Panc1 (cell line): ENCODE results near the gene CENPH. TPM values are rescaled to one million over a fixed set of nuclear protein-coding genes. Genes with fewer than 3 reads are reported as not detected.
A peak's percentile ranks its signal among the peaks of the same experiment; 100 is the strongest.
"Not testable (repeated sequence)": the region's sequence is repeated elsewhere in the genome, so short reads cannot be mapped to it uniquely, and the experiment has no call there.

Source experiments
- ATAC-seq: fragments of 200-7000 bp; cut with Tn5 transposase; 2 replicates; pipeline ENCODE4 v1.9.1; 2020; ENCODE audit warnings: mild to moderate bottlenecking, moderate library complexity
- BruUV-seq: library from RNA; stranded (reverse); fragments of 400-500 nt; replicated peaks from 2 replicates; lab custom pipeline; 2021; lab: Mats Ljungman, UMichigan
- CTCF ChIA-PET: fragments of 300-600 bp; sonication (Branson Sonifier 250); formaldehyde crosslinking; loops from one replicate; lab custom pipeline; 2022; ENCODE audit warnings: antibody characterized with exemption; lab: Charles Lee
- POLR2A ChIA-PET: fragments of 300-600 bp; sonication (Branson Sonifier 250); formaldehyde crosslinking; loops from one replicate; lab custom pipeline; 2022; ENCODE audit warnings: antibody characterized with exemption; lab: Charles Lee
- DNase-seq: peaks from one replicate; pipeline ENCODE4 v3.0.0-alpha.2; 2010; ENCODE audit warnings: low read depth, low spot score
- H3K27ac ChIP-seq: 2 replicates; pipeline ENCODE4 v1.5.1; 2011; ENCODE audit warnings: mild to moderate bottlenecking, low read length, inconsistent platforms
- H3K27me3 ChIP-seq: fragments of 200-500 bp; sonication (Bioruptor generic); 2 replicates; pipeline ENCODE4 v1.6.0; 2014; ENCODE audit warnings: low read length, inconsistent platforms; ENCODE audit not compliant: control insufficient read depth, insufficient read depth
- H3K36me3 ChIP-seq: fragments of 200-500 bp; sonication (Bioruptor generic); 2 replicates; pipeline ENCODE4 v1.5.1; 2014; ENCODE audit warnings: inconsistent platforms, mild to moderate bottlenecking, low read length, moderate library complexity; ENCODE audit not compliant: control insufficient read depth, insufficient read depth
- H3K4me1 ChIP-seq: 2 replicates; pipeline ENCODE4 v1.5.1; 2011; ENCODE audit warnings: inconsistent platforms, mild to moderate bottlenecking, low read length, moderate library complexity; ENCODE audit not compliant: control insufficient read depth, insufficient read depth
- H3K4me3 ChIP-seq, 2 experiments: 2 replicates each; pipeline ENCODE4 v1.5.1; 2011 to 2012; ENCODE audit warnings: low read depth in 2 of 2, low read length in 2 of 2, mild to moderate bottlenecking in 2 of 2, inconsistent platforms in 1 of 2, moderate library complexity in 1 of 2
- H3K9me3 ChIP-seq: fragments of 200-500 bp; sonication (Bioruptor generic); 2 replicates; pipeline ENCODE4 v1.5.1; 2014; ENCODE audit warnings: low read depth, mild to moderate bottlenecking, inconsistent platforms, low read length, moderate library complexity; ENCODE audit not compliant: control insufficient read depth, insufficient read depth
- POLR2AphosphoS5 ChIP-seq: IDR thresholded peaks from 2 replicates; pipeline ENCODE4 v1.6.1; 2012; ENCODE audit warnings: mild to moderate bottlenecking, low read depth, low read length, moderate library complexity
- REST ChIP-seq, 2 experiments: IDR thresholded peaks; 2 replicates each; pipeline ENCODE4 v1.6.1; 2011 to 2012; ENCODE audit warnings: low read depth in 2 of 2, control low read depth in 1 of 2, low read length in 1 of 2, mild to moderate bottlenecking in 1 of 2, moderate library complexity in 1 of 2; ENCODE audit not compliant: insufficient read depth in 1 of 2
- SIN3A ChIP-seq: IDR thresholded peaks from 2 replicates; pipeline ENCODE4 v1.6.1; 2012; ENCODE audit warnings: low read depth, mild to moderate bottlenecking, low read length, moderate library complexity, borderline replicate concordance; ENCODE audit not compliant: insufficient read depth
- TCF7L2 ChIP-seq: IDR thresholded peaks from 2 replicates; pipeline ENCODE4 v1.6.1; 2011; ENCODE audit warnings: mild to moderate bottlenecking, low read depth, low read length, inconsistent platforms
- in situ Hi-C: cut with HindIII; loops from 2 replicates; pipeline ENCODE4 v1.10.0; 2016; ENCODE audit warnings: low sequenced_read_pairs, low pct_unique_long_range_greater_than_20kb
- intact Hi-C: fragments of 100-400 bp; cut with micrococcal nuclease; formaldehyde crosslinking; loops from one replicate; pipeline ENCODE4 v1.10.0; 2022; ENCODE audit not compliant: unreplicated experiment
- total RNA-seq: library from RNA; stranded (reverse); gene quantifications from one replicate; pipeline ENCODE4 v1.2.1, GENCODE V29; 2021; ENCODE audit not compliant: unreplicated experiment
- TF ChIP-seq, protein P1 (sequence below): fragments of 450-650 bp; IDR thresholded peaks from 2 replicates; pipeline ENCODE4 v1.5.1; 2017; ENCODE audit warnings: mild to moderate bottlenecking

CENPH gene
- total RNA-seq, 1 experiment from 2014 or later: 35.6 TPM

DNA sequence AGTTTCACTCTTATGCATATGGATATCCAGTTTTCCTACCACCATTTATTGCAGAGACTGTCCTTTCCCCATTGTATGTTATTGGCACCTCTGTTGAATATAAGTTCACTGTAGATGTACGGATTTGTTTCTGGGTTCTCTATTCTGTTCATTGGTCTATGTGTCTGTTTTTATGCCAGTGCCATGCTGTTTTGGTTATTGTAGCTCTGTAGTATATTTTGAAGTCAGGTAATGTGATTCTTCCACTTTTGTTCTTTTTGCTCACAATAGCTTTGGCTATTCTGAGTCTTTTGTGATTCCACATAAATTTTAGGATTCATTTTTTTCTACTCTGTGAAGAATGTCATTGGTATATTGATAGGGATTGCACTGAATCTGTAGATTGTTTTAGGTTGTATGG is 48.6 kb upstream of the CENPH start:
- ATAC-seq (no peak), DNase-seq (no peak)
- TF ChIP-seq SIN3A: no peak
- TF ChIP-seq POLR2AphosphoS5: no peak
- no peak for TF ChIP-seq TCF7L2
- ChIA-PET CTCF (no interaction called here), POLR2A (interaction anchor here (0.6 to 0.7 kb wide), 2 partner anchors 12 to 69 kb away, joined by 3 to 12 read pairs; no protein-coding TSS in a partner anchor)
- intact Hi-C loops: no loop called here
- H3K4me3 ChIP-seq: no peak overlapping the region
- H3K27me3 ChIP-seq: no peaks in the 10 kb centered on the region
- H3K36me3 ChIP-seq: no peaks in the 10 kb centered on the region
- H3K9me3 ChIP-seq: no peaks in the 10 kb centered on the region
- no peaks in the 10 kb centered on the region for H3K4me1 ChIP-seq
- in situ Hi-C loops: no loop called here
- BruUV-seq: no TSS peak
- no peak overlapping the region for H3K27ac ChIP-seq

GRCh38 chr5:69148576-69148975 is 40.8 kb upstream of the CENPH start:
- H3K27ac ChIP-seq, H3K27me3 ChIP-seq, in situ Hi-C loops, H3K4me3 ChIP-seq, intact Hi-C loops, H3K36me3 ChIP-seq, POLR2A ChIA-PET, BruUV-seq, CTCF ChIA-PET, H3K9me3 ChIP-seq, ATAC-seq, DNase-seq, H3K4me1 ChIP-seq: not testable (repeated sequence)

DNA sequence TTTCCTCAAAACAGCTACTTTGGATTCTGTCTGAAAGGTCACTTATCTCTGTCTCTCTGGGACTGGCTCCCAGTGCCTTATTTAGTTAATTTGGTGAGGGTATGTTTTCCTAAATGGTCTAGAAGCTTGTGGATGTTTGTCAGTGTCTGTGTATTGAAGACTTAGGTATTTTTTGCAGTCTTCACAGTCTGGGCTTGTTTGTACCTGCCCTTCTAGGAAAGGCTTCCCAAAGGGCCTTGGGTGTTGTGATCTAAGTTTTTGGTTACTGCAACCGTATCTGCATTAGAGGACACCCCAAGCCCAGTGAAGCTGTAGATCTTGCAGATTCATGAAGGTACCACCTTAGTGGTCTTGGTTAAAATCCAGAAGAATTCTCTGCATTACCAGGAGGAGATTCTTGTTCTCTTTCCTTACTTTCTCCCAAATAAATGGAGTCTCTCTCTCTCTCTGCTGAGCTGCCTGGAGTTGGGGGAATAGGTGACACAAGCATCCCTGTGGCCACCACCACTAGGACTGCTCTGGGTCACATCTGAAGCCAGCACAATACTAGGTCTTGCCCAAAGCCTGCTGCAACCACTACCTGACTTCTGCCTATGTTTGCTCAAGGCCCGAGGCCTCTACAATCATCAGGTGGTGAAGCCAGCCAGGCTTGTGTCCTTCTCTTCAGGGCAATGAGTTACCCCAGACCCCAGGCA is 40.3 kb upstream of the CENPH start:
- in situ Hi-C loops: no loop called here
- H3K36me3 ChIP-seq: no peaks in the 10 kb centered on the region
- 0 out of 2 replicates have a peak, but pooled peaks have one; percentile 26 for ATAC-seq
- POLR2A ChIA-PET: no interaction called here
- no peaks in the 10 kb centered on the region for H3K27me3 ChIP-seq
- no peak for TF ChIP-seq SIN3A
- TF ChIP-seq, protein P1, sequence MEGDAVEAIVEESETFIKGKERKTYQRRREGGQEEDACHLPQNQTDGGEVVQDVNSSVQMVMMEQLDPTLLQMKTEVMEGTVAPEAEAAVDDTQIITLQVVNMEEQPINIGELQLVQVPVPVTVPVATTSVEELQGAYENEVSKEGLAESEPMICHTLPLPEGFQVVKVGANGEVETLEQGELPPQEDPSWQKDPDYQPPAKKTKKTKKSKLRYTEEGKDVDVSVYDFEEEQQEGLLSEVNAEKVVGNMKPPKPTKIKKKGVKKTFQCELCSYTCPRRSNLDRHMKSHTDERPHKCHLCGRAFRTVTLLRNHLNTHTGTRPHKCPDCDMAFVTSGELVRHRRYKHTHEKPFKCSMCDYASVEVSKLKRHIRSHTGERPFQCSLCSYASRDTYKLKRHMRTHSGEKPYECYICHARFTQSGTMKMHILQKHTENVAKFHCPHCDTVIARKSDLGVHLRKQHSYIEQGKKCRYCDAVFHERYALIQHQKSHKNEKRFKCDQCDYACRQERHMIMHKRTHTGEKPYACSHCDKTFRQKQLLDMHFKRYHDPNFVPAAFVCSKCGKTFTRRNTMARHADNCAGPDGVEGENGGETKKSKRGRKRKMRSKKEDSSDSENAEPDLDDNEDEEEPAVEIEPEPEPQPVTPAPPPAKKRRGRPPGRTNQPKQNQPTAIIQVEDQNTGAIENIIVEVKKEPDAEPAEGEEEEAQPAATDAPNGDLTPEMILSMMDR: no peak
- no peak for TF ChIP-seq REST (IDR thresholded peaks at IDR 0.05; ENCODE audit: insufficient read depth in 1 of 2, low read depth in 2 of 2, low read length in 1 of 2)
- TF ChIP-seq TCF7L2: no peak
- no peak for TF ChIP-seq POLR2AphosphoS5
- no peak overlapping the region for H3K4me3 ChIP-seq
- H3K27ac ChIP-seq: no peak overlapping the region
- CTCF ChIA-PET: no interaction called here
- BruUV-seq: no TSS peak
- H3K4me1 ChIP-seq: no peaks in the 10 kb centered on the region
- DNase-seq: no peak
- intact Hi-C loops: no loop called here
- H3K9me3 ChIP-seq: no peaks in the 10 kb centered on the region
